SU-DHL-6 (cell line): Measurements from ENCODE around the gene USP7.

Experiments used
- EZH2phosphoT487 ChIP-seq: fragments of 200-600 bp; sonication (generic), shearing (Covaris generic); conservative IDR thresholded peaks from 2 replicates; pipeline ENCODE4 v1.6.1; 2018; ENCODE audit warnings: mild to moderate bottlenecking, antibody characterized with exemption, low read length, moderate library complexity, mixed read lengths
- TF ChIP-seq, protein P1 (sequence below): fragments of 200-600 bp; sonication (generic); IDR thresholded peaks from one replicate; pipeline ENCODE4 v1.5.1; 2017; ENCODE audit warnings: antibody characterized with exemption, mild to moderate bottlenecking, low read length, moderate library complexity; ENCODE audit not compliant: insufficient read depth, poor library complexity, severe bottlenecking

DNA sequence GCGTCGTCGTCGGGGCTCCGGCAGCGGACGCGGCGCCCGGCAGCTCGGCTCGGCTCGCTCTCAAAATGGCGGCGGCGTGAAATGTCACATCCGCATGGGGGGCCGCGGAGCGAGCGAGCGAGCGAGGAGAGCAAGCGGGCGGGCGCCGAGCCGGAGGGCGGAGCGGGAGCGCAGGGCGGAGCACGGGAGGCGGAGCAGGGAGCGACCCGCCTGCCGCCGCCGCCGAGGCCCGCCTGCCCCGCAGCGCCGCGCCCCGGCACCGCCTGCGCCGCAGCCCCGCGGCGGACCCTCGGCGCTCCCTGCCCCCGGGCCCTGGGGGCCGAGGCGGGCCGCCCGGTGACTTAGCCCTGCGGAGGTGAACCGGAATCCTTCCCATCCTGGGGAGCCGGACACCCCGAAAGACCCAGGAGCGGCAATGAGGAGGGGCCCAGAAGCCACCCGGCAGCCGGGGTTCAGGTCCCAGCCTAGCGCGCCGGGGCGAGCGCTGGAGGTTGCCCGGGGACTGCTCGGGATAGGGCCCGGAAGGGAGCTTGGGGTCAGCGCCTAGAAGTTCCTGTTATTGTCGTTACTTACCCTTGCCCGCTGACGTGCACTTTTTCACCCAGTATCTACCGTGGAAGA lies at the start of gene USP7:
- TF ChIP-seq, protein P1, sequence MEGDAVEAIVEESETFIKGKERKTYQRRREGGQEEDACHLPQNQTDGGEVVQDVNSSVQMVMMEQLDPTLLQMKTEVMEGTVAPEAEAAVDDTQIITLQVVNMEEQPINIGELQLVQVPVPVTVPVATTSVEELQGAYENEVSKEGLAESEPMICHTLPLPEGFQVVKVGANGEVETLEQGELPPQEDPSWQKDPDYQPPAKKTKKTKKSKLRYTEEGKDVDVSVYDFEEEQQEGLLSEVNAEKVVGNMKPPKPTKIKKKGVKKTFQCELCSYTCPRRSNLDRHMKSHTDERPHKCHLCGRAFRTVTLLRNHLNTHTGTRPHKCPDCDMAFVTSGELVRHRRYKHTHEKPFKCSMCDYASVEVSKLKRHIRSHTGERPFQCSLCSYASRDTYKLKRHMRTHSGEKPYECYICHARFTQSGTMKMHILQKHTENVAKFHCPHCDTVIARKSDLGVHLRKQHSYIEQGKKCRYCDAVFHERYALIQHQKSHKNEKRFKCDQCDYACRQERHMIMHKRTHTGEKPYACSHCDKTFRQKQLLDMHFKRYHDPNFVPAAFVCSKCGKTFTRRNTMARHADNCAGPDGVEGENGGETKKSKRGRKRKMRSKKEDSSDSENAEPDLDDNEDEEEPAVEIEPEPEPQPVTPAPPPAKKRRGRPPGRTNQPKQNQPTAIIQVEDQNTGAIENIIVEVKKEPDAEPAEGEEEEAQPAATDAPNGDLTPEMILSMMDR, result no peak
- TF ChIP-seq EZH2phosphoT487, result no peak
